SU-DHL-6 (cell line): ENCODE results near the gene SERPINH1.

Experiments
- H2AFZ ChIP-seq: fragments of 200-600 bp; sonication (generic); 2 replicates; pipeline ENCODE4 v1.6.1; 2014; ENCODE audit warnings: low read depth, mild to moderate bottlenecking, moderate library complexity, mixed read lengths, antibody characterized with exemption, low read length; ENCODE audit not compliant: severe bottlenecking
- H3F3A ChIP-seq: fragments of 200-600 bp; shearing (Covaris generic); 2 replicates; pipeline ENCODE4 v1.6.0; 2016; ENCODE audit warnings: antibody characterized with exemption, mild to moderate bottlenecking; ENCODE audit not compliant: insufficient read depth
- H3K27ac ChIP-seq: fragments of 200-600 bp; sonication (generic); 2 replicates; pipeline ENCODE4 v1.5.1; 2016; ENCODE audit warnings: low read depth, mild to moderate bottlenecking, low read length, moderate library complexity, mixed read lengths
- H3K27me3 ChIP-seq: fragments of 200-600 bp; sonication (generic), shearing (Covaris generic); 2 replicates; pipeline ENCODE4 v1.6.0; 2014; ENCODE audit warnings: mild to moderate bottlenecking, low read length
- H3K36me3 ChIP-seq: fragments of 200-600 bp; sonication (generic); 2 replicates; pipeline ENCODE4 v1.6.1; 2014; ENCODE audit warnings: mild to moderate bottlenecking, low read length, mixed read lengths
- H3K4me2 ChIP-seq: fragments of 300-600, 200-600 bp; shearing (Covaris generic), sonication (generic); 2 replicates; pipeline ENCODE4 v1.6.0; 2014; ENCODE audit warnings: low read length, low read depth, mild to moderate bottlenecking; ENCODE audit not compliant: poor library complexity, severe bottlenecking
- H3K4me3 ChIP-seq: fragments of 200-600 bp; sonication (generic); 2 replicates; pipeline ENCODE4 v1.5.1; 2014; ENCODE audit warnings: antibody characterized with exemption, low read length, mild to moderate bottlenecking, mixed read lengths; ENCODE audit not compliant: insufficient read depth, poor library complexity, severe bottlenecking
- H3K79me2 ChIP-seq: fragments of 200-600 bp; sonication (generic); 2 replicates; pipeline ENCODE4 v1.6.1; 2014; ENCODE audit warnings: mild to moderate bottlenecking, low read length, moderate library complexity; ENCODE audit not compliant: insufficient read depth
- H3K9ac ChIP-seq: fragments of 200-600 bp; sonication (generic); 2 replicates; pipeline ENCODE4 v1.7.0; 2014; ENCODE audit warnings: mild to moderate bottlenecking, low read length
- H3K9me2 ChIP-seq: fragments of 200-600 bp; sonication (generic); replicated peaks from 2 replicates; pipeline ENCODE4 v1.6.1; 2014; ENCODE audit warnings: low read length; ENCODE audit not compliant: insufficient read depth
- H3K9me3 ChIP-seq: fragments of 200-600 bp; sonication (generic); 2 replicates; pipeline ENCODE4 v1.6.1; 2014; ENCODE audit warnings: low read length, mixed read lengths; ENCODE audit not compliant: insufficient read depth
- H4K20me1 ChIP-seq: fragments of 200-600 bp; sonication (generic); 2 replicates; pipeline ENCODE4 v1.6.1; 2014; ENCODE audit warnings: low read depth, mild to moderate bottlenecking, antibody characterized with exemption, low read length, moderate library complexity, mixed read lengths
- EZH2phosphoT487 ChIP-seq: fragments of 200-600 bp; sonication (generic), shearing (Covaris generic); conservative IDR thresholded peaks from 2 replicates; pipeline ENCODE4 v1.6.1; 2018; ENCODE audit warnings: mild to moderate bottlenecking, antibody characterized with exemption, low read length, moderate library complexity, mixed read lengths
- TF ChIP-seq, protein P1 (sequence below): fragments of 200-600 bp; sonication (generic); IDR thresholded peaks from one replicate; pipeline ENCODE4 v1.5.1; 2017; ENCODE audit warnings: antibody characterized with exemption, mild to moderate bottlenecking, low read length, moderate library complexity; ENCODE audit not compliant: insufficient read depth, poor library complexity, severe bottlenecking

Gene SERPINH1

DNA sequence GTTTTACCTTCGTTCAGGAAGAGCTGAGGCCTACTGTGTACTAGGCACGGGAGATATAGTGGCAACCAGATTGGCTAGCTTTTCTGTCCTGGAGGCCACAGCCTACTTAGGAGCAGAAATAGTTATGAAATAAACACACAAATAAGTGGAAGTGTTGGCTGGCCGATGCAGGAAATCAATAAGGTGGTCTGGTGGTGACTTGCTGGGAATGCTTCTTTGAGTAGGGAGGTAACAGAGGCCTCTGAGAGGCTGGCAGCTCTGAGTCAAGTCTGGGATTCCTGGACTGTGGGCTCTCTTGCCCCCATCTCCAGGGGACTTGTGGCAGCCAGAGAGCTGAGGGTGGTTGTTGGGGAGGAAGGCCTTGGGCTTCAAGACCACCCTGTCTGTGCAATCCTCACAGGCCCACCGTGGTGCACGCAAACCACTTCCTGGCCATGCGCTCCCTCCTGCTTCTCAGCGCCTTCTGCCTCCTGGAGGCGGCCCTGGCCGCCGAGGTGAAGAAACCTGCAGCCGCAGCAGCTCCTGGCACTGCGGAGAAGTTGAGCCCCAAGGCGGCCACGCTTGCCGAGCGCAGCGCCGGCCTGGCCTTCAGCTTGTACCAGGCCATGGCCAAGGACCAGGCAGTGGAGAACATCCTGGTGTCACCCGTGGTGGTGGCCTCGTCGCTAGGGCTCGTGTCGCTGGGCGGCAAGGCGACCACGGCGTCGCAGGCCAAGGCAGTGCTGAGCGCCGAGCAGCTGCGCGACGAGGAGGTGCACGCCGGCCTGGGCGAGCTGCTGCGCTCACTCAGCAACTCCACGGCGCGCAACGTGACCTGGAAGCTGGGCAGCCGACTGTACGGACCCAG is 4.1 kb downstream of the SERPINH1 start:
- Histone ChIP-seq H3K9me2 (no peaks in the 10 kb centered on the region), H3K4me3 (no peak overlapping the region), H3K36me3 (no peaks in the 10 kb centered on the region), H3K27me3 (no peaks in the 10 kb centered on the region), H3F3A (no peaks in the 10 kb centered on the region), H2AFZ (no peak overlapping the region), H3K27ac (no peak overlapping the region), H3K9ac (no peak overlapping the region), H4K20me1 (no peaks in the 10 kb centered on the region), H3K79me2 (no peaks in the 10 kb centered on the region), H3K9me3 (no peaks in the 10 kb centered on the region), H3K4me2 (no peak overlapping the region)
- TF ChIP-seq, protein P1, sequence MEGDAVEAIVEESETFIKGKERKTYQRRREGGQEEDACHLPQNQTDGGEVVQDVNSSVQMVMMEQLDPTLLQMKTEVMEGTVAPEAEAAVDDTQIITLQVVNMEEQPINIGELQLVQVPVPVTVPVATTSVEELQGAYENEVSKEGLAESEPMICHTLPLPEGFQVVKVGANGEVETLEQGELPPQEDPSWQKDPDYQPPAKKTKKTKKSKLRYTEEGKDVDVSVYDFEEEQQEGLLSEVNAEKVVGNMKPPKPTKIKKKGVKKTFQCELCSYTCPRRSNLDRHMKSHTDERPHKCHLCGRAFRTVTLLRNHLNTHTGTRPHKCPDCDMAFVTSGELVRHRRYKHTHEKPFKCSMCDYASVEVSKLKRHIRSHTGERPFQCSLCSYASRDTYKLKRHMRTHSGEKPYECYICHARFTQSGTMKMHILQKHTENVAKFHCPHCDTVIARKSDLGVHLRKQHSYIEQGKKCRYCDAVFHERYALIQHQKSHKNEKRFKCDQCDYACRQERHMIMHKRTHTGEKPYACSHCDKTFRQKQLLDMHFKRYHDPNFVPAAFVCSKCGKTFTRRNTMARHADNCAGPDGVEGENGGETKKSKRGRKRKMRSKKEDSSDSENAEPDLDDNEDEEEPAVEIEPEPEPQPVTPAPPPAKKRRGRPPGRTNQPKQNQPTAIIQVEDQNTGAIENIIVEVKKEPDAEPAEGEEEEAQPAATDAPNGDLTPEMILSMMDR = no peak
- no peak for TF ChIP-seq EZH2phosphoT487

DNA sequence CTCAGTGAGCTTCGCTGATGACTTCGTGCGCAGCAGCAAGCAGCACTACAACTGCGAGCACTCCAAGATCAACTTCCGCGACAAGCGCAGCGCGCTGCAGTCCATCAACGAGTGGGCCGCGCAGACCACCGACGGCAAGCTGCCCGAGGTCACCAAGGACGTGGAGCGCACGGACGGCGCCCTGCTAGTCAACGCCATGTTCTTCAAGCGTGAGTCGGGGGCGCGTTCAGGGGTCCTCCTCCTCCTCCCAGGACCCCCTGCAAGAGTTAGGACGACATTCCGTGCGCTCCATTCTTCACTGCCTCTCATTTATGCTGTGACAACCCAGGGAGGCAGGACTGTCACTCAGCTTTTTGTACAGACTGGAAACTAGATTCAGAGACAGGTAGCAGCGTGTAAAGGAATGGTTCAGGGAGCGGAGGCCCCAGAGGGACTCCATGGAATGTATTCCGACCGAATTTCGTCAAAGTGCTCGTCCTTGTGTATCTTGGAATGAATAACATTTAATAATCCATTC is 4.8 kb downstream of the SERPINH1 start:
- no peaks in the 10 kb centered on the region for H3K36me3 ChIP-seq

DNA sequence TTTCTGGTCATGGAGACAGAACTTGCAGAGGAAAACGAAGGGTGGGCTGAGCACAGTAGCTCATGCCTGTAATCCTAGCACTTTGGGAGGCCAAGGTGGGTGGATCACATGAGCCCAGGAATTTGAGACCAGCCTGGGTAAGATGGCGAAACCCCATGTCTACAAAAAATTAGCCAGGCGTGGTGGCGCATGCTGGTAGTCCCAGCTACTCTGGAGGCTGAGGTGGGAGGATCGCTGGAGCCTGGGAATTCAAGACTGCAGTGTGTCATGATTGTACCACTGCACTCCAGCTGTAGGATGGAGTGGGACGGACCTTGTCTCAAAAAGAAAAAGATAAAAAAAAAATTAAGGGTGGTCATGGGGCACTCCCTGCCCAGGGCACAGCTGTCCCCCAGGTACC is 5.9 kb downstream of the SERPINH1 start:
- H3K4me3 ChIP-seq = no peak overlapping the region
- H2AFZ ChIP-seq = no peak overlapping the region
- no peaks in the 10 kb centered on the region for H3K36me3 ChIP-seq
- no peaks in the 10 kb centered on the region for H3K79me2 ChIP-seq
- H4K20me1 ChIP-seq = no peaks in the 10 kb centered on the region
- no peak for TF ChIP-seq EZH2phosphoT487
- TF ChIP-seq, protein P1 = no peak
- no peak overlapping the region for H3K27ac ChIP-seq
- no peaks in the 10 kb centered on the region for H3K27me3 ChIP-seq
- H3K4me2 ChIP-seq = no peak overlapping the region
- no peaks in the 10 kb centered on the region for H3F3A ChIP-seq
- no peak overlapping the region for H3K9ac ChIP-seq
- H3K9me3 ChIP-seq = no peaks in the 10 kb centered on the region
- H3K9me2 ChIP-seq = no peaks in the 10 kb centered on the region

More for the DNA sequence above, 4.8 kb downstream of the SERPINH1 start:
- H3K27ac ChIP-seq = no peak overlapping the region
- H2AFZ ChIP-seq = no peak overlapping the region
- no peak overlapping the region for H3K4me3 ChIP-seq
- H3K27me3 ChIP-seq = no peaks in the 10 kb centered on the region
- H3K79me2 ChIP-seq = no peaks in the 10 kb centered on the region
- TF ChIP-seq, protein P1 = no peak
- no peak for TF ChIP-seq EZH2phosphoT487
- H3K9me3 ChIP-seq = no peaks in the 10 kb centered on the region
- H4K20me1 ChIP-seq = no peaks in the 10 kb centered on the region
- no peak overlapping the region for H3K9ac ChIP-seq
- no peaks in the 10 kb centered on the region for H3F3A ChIP-seq
- no peaks in the 10 kb centered on the region for H3K9me2 ChIP-seq
- no peak overlapping the region for H3K4me2 ChIP-seq
